Heart right ventricle (tissue), 16 donors: Measurements from ENCODE around the gene SNRNP70. TPM values are rescaled to one million over a fixed set of nuclear protein-coding genes. Genes with fewer than 3 reads are reported as not detected.

Experiments used
- ATAC-seq, 8 donors: fragments of 200-7000 bp; cut with Tn5 transposase; one replicate each; pipeline ENCODE4 v1.9.1; 2020; ENCODE audit warnings: mild to moderate bottlenecking in 8 of 8, moderate library complexity in 8 of 8, moderate number of reproducible peaks in 1 of 8
- DNase-seq, 2 donors: peaks; one replicate each; pipeline ENCODE4 v3.0.0-alpha.2; 2020
- H3K27ac ChIP-seq, 10 donors: fragments of 200-600 bp; sonication (generic) in 2 of 10; one replicate each; pipeline versions ENCODE4 v1.5.0 to v1.8.0; 2020 to 2022; ENCODE audit warnings: mild to moderate bottlenecking in 3 of 10
- H3K27me3 ChIP-seq, 7 donors: fragments of 200-600 bp; one replicate each; pipeline ENCODE4 v1.8.0; 2021 to 2022; ENCODE audit warnings: mild to moderate bottlenecking in 2 of 7
- H3K36me3 ChIP-seq, 9 donors: fragments of 200-600 bp; sonication (generic) in 1 of 9; one replicate each; pipeline versions ENCODE4 v1.5.0 to v1.8.0; 2020 to 2022; ENCODE audit warnings: mild to moderate bottlenecking in 2 of 9
- H3K4me1 ChIP-seq, 9 donors: fragments of 200-600 bp; sonication (generic) in 1 of 9; one replicate each; pipeline versions ENCODE4 v1.5.0 to v1.8.0; 2020 to 2022; ENCODE audit warnings: mild to moderate bottlenecking in 4 of 9
- H3K4me3 ChIP-seq, 10 donors: fragments of 200-600 bp; sonication (generic) in 2 of 10; one replicate each; pipeline versions ENCODE4 v1.5.0 to v1.8.0; 2020 to 2022; ENCODE audit warnings: mild to moderate bottlenecking in 7 of 10, moderate library complexity in 2 of 10
- H3K9me3 ChIP-seq, 11 donors: fragments of 200-600 bp in 10 of 11; sonication (generic) in 2 of 11; one replicate each; pipeline versions ENCODE4 v1.5.0 to v1.8.0; 2013 to 2022; ENCODE audit warnings: mild to moderate bottlenecking in 2 of 11, control low read depth in 1 of 11, moderate library complexity in 1 of 11
- WGBS, 2 donors: extraction: QIAGEN DNeasy Blood & Tissue Kit; methylation state at CpG; one replicate each; pipeline ENCODE4 v1.1.7; 2013; ENCODE audit warnings: inconsistent platforms in 1 of 2; 5-methylcytosine and 5-hydroxymethylcytosine counted together
- intact Hi-C, 10 donors: fragments of 100-400 bp; cut with DNase I; formaldehyde crosslinking; loops; one replicate each; pipeline versions ENCODE4 v1.11.1 to v1.14.2; 2022
- polyA plus RNA-seq, 2 donors: library from polyadenylated mRNA; stranded (reverse); fragments of 200-250 nt; gene quantifications; one replicate each; pipeline ENCODE4 v1.2.3, GENCODE V29; 2013
- total RNA-seq, 10 donors: library from RNA; stranded (reverse); fragmentation: NEBNext Ultra II Directional in 3 of 10; extraction: Animal tissue kit (Norgen Biotek cat#: 25700) in 3 of 10; gene quantifications; one replicate each; pipeline versions ENCODE4 v1.2.1 to v1.2.4, GENCODE V29; 2021 to 2023
- TF ChIP-seq, protein P1 (sequence below), 9 donors: fragments of 200-600 bp; sonication (generic) in 2 of 9; IDR thresholded peaks; one replicate each; pipeline versions ENCODE4 v1.5.0 to v1.8.0; 2021 to 2022; ENCODE audit warnings: antibody characterized with exemption in 9 of 9, mild to moderate bottlenecking in 5 of 9, moderate library complexity in 1 of 9
- donor health status: Arrhythmogenic right ventricular cardiomyopathy.
- donor health status: ischemic (EF 13 %, LVEDD 7.1; RV severe dilation, severe dysfunction).
- donor health status: healthy with polysubstance abuse.
- donor health status: DM: no; HTN: yes; CAD: no.
- donor health status: DM: no; HTN: no; CAD: no.
- donor health status: ischemic (EF 25% LVEDD 6.9; RV normal size, moderate dysfunction).
- donor health status: ischemic (EF 25% LVEDD 5.7; RV mildly dilated, moderate dysfunction).
- donor health status: healthy.
- donor health status: DM: yes; HTN: yes; CAD: no.
- donor health status: Ischemic cardiomyopathy.
- donor health status: ischemic (EF 35%, LVEDD 5.7; RV mildly dilated, moderate dysfunction).
- donor health status: nonischemic (EF 11% LVEDD 7.7; RV severe dilation, severe dysfunction).
- donor health status: DM: yes; HTN: yes; CAD: no.
- donor health status: PGD.
- donor health status: ischemic (EF 29% LVEDD 5.4; RV normal size, mild dysfunction).
- donor health status: nonischemic (EF 23%, LVEDD 6.1; RV moderate dilation, normal function).

Gene SNRNP70
- total and polyA plus RNA-seq, 12 donors = 75.2 to 330 (median 94.8) TPM

DNA sequence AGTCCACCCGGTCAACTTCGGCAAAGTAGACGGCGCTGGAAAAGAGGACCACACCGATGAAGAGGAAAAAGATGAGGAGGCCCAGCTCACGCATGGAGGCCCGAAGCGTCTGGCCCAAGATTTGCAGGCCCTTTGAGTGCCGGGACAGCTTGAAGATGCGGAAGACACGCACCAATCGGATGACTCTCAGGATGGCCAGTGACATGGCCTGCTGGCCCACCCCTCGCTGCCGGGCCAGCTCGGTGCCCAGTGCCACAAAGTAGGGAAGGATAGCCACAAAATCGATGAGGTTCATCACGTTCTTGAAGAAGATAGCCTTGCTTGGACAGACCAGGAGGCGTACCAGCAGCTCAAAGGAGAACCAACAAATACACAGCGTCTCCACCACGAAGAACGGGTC, 14.8 kb upstream of the SNRNP70 start:
- peaks cover 0 to 10% (median 3%) of the 10 kb centered on the region in 9 donors for H3K4me1 ChIP-seq

DNA sequence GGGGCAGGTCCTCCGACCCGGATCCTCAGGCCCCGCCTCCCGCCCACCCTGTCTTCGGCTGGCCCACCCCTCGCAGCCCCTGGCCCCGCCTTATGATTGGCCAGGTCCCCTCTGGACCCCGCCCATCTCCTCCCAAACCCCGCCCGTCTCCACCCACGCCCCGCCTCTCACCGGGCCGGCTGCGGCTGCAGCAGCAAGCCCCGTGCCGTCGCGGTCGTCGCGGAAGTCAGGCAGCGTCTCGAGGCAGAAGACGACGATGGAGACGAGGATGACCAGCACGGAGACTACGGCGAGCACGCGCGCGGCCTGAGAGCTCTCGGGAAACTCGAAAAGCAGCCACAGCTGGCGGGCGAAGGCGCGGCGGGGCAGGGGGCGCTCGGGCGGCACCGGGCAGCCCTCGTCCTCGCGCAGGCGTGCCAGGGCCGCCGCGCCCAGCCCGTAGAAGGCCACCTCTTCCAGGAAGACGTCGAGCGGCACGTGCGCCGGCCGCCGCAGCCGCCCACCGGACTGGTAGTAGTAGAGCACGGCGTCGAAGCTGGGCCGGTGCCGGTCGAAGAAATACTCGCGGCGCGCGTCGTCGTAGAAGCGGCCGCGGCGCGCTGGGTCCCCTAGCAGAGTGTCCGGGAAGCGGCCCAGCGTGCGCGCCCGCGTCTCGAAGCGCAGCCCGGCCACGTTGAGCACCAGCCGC, 13.2 kb upstream of the SNRNP70 start:
- Histone ChIP-seq H3K4me1 (peaks cover 0 to 8% (median 0%) of the 10 kb centered on the region in 9 donors), H3K27ac (no peak overlapping the region), H3K36me3 (no peaks in the 10 kb centered on the region), H3K27me3 (peaks cover 0 to 76% (median 63%) of the 10 kb centered on the region in 7 donors), H3K9me3 (no peaks in the 10 kb centered on the region), H3K4me3 (peak overlapping the region in 2 of 10 donors; percentile 7 to 11)
- intact Hi-C loops = loop anchor here in 2 of 10 donors (10.0 kb wide), 1 partner anchor 77 kb away; the partner anchor contains the start of genes GYS1 (in 2 of the 2) and RUVBL2 (in 2 of the 2)
- peak in 1 of 8 donors; percentile 12 for ATAC-seq
- TF ChIP-seq, protein P1, sequence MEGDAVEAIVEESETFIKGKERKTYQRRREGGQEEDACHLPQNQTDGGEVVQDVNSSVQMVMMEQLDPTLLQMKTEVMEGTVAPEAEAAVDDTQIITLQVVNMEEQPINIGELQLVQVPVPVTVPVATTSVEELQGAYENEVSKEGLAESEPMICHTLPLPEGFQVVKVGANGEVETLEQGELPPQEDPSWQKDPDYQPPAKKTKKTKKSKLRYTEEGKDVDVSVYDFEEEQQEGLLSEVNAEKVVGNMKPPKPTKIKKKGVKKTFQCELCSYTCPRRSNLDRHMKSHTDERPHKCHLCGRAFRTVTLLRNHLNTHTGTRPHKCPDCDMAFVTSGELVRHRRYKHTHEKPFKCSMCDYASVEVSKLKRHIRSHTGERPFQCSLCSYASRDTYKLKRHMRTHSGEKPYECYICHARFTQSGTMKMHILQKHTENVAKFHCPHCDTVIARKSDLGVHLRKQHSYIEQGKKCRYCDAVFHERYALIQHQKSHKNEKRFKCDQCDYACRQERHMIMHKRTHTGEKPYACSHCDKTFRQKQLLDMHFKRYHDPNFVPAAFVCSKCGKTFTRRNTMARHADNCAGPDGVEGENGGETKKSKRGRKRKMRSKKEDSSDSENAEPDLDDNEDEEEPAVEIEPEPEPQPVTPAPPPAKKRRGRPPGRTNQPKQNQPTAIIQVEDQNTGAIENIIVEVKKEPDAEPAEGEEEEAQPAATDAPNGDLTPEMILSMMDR (IDR thresholded peaks at IDR 0.05) = no peak
- DNase-seq = no peak
- 3 to 5% methylated on average over 84 to 91 of the region's 93 CpGs for WGBS, 2 donors

More for the DNA sequence above, 14.8 kb upstream of the SNRNP70 start:
- peaks cover 0 to 90% (median 68%) of the 10 kb centered on the region in 7 donors for H3K27me3 ChIP-seq
- TF ChIP-seq, protein P1 (IDR thresholded peaks at IDR 0.05) = no peak
- H3K36me3 ChIP-seq = no peaks in the 10 kb centered on the region
- WGBS, 2 donors = 96 to 97% methylated on average over 21 of the region's 21 CpGs
- intact Hi-C loops = loop anchor here in 2 of 10 donors (10.0 kb wide), 1 partner anchor 76 kb away; the partner anchor contains the start of genes GYS1 (in 2 of the 2) and RUVBL2 (in 2 of the 2)
- H3K9me3 ChIP-seq = no peaks in the 10 kb centered on the region
- no peak overlapping the region for H3K4me3 ChIP-seq
- H3K27ac ChIP-seq = no peak overlapping the region
- ATAC-seq = no peak
- no peak for DNase-seq

DNA sequence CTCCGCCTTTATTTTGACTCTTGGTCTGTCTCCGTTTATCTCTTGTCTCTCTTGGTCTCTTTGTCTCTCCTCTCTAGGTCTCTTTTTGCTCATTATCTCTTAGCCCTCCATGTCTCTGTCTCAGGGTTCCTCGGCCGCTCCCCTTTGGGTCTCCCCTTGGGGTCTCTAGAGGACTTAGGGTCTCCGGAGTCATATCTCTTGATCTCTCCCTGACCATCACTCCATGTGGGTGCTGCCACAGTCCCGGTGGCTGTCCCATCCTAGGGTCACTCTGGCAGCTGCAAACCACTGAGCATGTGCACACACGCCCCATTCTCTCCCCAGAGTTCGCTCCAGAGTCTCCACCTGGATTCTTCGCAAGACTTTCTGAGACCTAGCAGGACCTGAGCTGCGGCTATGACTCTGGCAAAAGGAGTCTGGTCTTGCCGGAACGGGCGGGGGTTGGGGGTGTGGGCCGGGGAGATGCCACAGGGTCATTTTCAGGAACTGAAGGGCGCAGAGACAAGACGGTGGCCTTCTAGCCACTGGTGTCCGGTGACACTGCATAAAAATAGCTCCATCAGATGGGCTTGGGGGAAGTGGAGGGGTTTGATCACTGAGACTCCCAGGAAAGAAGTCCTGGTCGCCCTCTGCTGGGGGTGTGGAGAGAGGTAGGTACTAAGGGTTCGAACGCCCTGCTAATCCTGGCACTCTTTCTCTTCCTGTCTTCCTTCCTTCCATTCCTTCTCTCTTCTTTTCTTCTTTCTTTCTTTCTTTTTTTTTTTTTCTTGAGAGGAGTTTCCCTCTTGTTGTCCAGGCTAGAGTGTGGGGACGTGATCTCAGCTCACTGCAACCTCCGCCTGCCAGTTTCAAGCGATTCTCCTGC, 11.5 kb upstream of the SNRNP70 start:
- intact Hi-C loops = loop anchor here in 2 of 10 donors (10.0 kb wide), 1 partner anchor 79 kb away; the partner anchor contains the start of genes GYS1 (in 2 of the 2) and RUVBL2 (in 2 of the 2)
- H3K4me3 ChIP-seq = no peak overlapping the region

More for the DNA sequence above, 11.5 kb upstream of the SNRNP70 start:
- 51 to 53% methylated on average over 23 of the region's 23 CpGs for WGBS, 2 donors
- Histone ChIP-seq H3K4me1 (peaks cover 0 to 8% (median 0%) of the 10 kb centered on the region in 9 donors), H3K27ac (peak overlapping the region in 2 of 10 donors; percentile 21 to 43), H3K9me3 (no peaks in the 10 kb centered on the region), H3K27me3 (peaks cover 0 to 60% (median 52%) of the 10 kb centered on the region in 7 donors), H3K36me3 (no peaks in the 10 kb centered on the region)
- ATAC-seq (peak in 7 of 8 donors; percentile 35 to 84 (median 52)), DNase-seq (no peak)
- TF ChIP-seq, protein P1 (IDR thresholded peaks at IDR 0.05) = peak in 5 of 9 donors; percentile 10 to 29 (median 13)
